Limb (tissue), 2 donors: Measurements from ENCODE around the gene LTB4R.
A peak's percentile ranks its signal among the peaks of the same experiment; 100 is the strongest.
"Not testable (repeated sequence)": the region's sequence is repeated elsewhere in the genome, so short reads cannot be mapped to it uniquely, and the experiment has no call there.

Experiments
- DNase-seq, 2 donors: peaks; one replicate each; pipeline ENCODE4 v3.0.0-alpha.2; 2016; ENCODE audit errors: extremely low spot score in 2 of 2

Gene LTB4R

DNA sequence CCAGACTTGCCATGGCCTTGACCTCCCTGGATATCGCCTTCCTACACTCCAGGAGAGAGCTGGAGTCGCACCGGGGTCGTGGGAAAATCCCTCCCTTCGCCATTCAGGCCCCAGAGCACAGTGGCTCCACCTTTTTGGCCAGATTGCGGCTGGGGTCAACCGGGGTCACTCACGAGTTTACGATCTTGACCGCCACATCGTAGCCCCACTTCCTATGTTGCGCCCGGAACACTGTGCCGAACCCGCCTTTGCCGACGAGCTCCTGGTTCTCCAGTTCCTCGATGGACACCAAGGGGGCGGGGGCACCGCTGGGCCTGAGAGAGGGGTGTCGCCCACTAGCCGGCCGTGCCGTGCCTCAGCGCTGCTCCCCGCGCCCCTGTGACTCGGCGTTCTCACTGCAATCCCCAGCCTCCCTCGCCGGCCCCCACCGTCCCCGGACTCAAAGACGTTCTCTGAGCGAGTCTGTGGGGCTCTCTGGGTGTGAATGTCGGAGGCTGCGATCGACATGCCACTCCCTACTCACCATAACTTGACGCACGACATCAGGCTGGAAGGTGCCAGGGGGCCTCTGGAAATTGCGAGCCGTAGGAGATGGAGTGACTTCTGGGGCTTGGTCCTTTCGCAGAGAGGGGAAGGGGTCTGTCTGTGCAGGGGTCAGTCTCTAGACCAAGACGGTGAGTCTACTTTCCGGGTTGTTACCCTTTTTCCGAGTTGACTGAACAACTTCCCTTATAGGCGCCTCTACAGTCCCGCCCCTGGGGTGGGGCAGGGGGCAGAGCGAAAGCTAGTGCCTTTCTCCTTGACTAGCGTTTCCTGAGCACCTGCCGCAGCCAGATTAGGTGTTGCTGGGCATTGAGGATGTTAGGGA lies 28.2 kb downstream of the LTB4R start, which contains the start of gene RIPK3:
RIPK3 (minus strand) TSS at position 708 of the 868 bp plus-strand sequence; CDS start at position 543, 165 bp downstream.
- no peak for DNase-seq

- DNase-seq: no peak
Observed at GRCh38 chr14:24340606-24341005, 29.3 kb downstream of the LTB4R start.

- DNase-seq: no peak
Observed at GRCh38 chr14:24342889-24343288, 31.6 kb downstream of the LTB4R start.

DNA sequence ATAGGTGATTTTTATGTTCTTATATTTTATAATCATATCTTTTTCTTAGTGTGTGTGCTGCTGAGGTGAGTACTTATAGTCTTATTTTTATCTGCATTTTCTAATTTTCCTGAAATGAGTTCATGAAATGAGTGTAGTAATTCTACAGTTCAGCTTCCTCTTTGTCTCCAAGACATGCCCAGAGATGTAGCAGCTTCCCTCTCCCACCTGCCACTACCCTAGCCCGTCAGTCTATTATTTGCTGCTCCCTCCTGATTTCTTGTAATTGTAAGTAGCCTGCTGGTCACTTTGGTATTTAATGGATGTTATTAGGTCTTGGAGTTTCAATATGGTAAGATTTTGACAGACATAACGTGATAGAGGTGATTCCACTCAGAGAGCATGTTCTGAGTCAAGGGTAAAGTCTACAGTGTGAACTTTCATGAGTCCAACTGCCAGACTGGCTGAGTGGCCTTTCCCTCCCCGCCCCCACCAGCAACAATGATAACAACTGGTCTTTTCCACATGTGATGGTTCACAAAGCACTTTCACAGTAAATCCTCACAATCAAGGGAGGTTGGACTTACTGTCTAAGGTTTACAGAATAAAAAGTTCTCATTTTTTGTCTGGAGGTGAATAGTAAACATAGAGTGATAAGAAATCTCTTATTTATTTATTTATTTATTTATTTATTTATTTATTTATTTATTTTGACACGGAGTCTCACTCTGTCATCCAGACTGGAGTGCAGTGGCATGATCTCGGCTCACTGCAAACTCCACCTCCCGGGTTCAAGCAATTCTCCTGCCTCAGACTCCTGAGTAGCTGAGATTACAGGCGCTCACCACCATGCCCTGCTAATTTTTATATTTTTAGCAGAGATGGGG lies 32.7 kb downstream of the LTB4R start:
- DNase-seq: no peak

- DNase-seq: no peak
Observed at GRCh38 chr14:24347134-24347533, 35.8 kb downstream of the LTB4R start.

DNA sequence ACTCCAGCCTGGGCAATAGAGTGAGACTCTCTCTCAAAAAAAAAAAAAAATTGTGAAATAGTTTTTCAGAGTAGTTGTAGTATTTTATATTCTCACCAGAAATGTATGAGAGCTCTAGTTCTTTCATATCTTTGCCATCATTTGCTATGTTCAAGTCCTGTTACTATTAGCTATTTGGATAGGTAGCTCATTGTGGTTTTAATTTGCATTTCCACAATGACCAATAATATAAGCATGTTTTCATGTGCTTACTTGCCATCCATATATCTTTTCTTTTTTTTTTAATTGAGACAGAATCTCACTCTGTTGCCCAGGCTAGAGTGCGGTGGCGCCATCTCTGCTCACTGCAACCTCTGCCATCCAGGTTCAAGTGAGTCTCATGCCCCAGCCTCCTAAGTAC lies 36.9 kb downstream of the LTB4R start:
- no peak for DNase-seq

GRCh38 chr14:24349742-24350141 lies 38.4 kb downstream of the LTB4R start:
- DNase-seq: no peak

DNA sequence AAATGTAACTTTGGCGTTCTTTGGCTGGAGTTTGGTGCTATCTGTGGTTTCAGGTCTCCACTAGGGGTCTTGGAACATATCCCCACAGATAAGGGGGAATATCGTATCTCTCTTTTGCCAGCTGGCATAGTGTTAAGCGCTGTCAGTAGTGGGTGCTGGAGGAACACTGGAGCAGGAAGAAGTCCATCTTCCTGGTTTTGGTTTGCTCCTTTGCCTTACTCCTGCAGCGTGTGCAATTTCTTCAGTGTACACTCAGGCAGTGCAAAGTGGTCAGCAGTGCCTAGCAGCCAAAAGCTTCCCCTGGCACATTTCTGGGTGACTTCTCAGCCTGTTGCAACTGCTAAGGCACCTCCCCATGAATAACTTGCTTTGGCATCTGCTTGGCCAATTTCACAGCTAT lies 40.2 kb downstream of the LTB4R start:
- DNase-seq: no peak

DNA sequence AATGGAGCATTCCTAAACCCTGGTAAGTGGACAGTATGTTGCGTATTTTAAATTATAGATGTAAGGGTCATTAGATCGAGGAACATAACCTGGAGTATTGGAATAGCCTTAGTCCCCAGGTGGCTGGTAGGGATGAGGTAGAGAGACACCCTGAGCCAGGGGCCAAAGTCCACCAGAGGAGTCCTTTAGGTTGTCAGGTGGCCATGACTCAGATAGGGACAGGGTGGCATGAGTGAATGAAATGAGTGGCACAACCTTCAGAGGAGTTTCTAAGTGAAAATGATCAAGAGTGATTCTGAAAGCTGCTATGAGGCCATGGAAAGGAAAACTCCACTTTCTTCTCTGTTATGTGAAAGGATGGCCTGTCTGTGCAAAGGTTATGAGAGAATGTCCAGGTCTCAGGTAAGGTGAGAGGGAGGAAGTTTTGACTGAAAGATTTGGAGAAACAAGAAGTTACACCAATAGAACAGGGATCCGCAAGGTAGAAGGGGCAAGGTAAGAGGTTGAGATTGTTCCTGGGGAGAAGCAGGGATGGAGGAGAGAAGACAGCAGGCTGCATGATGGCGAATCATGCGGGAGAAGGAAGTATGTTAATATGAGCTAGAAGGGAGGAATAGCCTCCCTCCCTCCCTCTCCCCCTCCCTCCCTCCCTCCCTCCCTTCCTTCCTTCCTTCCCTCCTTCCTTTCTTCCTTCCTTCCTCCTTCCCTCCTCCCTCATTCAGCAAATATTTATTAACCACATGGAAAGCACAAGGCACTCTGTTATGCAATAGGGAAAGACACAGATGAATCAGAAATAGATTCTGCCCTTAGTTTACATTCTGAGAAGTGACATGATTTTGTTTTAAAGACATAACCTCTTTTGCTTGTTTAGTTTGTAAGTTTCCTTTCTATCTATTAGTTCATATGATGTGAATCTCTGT lies 42.5 kb downstream of the LTB4R start:
- DNase-seq: no peak

DNA sequence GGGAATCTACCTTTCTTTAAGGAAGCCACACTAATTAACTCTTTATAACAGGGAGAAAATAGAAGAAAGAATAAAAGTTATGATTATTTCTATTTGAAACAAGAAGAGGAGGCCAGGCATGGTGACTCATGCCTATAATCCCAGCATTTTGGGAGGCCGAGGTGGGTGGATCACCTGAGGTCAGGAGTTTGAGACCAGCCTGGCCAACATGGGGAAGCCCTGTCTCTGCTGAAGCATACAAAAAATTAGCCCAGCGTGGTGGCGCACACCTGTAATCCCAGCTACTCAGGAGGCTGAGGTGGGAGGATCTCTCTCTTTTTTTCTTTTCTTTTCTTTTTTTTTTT lies 43.2 kb downstream of the LTB4R start:
- not testable (repeated sequence) for DNase-seq

- DNase-seq: no peak
Observed at GRCh38 chr14:24355009-24355408, 43.7 kb downstream of the LTB4R start.

GRCh38 chr14:24356208-24356607 lies 44.9 kb downstream of the LTB4R start:
- DNase-seq: no peak

- DNase-seq: no peak
Observed at GRCh38 chr14:24360281-24360680, 49.0 kb downstream of the LTB4R start.

DNA sequence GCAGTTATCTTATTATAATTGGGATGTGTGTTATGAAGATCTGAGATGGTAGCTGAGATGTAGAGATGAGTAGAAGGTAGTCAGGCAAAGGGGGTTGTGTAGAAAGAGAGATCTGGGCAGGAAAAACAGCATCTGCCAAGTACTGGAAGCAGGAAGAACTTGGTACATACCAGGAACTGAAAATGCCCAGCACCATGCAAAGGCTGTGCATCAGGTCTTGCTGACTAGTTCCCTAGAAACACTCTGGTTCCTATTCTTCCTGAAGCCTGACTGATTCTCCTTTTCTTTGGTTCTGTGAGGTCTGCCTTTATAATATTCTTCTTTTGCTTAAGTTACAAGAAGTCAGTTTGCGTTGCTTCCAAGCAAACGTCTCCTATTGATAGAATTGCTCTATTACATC lies 50.0 kb downstream of the LTB4R start:
- DNase-seq: no peak

GRCh38 chr14:24362241-24362960 lies 51.1 kb downstream of the LTB4R start:
- no peak for DNase-seq

DNA sequence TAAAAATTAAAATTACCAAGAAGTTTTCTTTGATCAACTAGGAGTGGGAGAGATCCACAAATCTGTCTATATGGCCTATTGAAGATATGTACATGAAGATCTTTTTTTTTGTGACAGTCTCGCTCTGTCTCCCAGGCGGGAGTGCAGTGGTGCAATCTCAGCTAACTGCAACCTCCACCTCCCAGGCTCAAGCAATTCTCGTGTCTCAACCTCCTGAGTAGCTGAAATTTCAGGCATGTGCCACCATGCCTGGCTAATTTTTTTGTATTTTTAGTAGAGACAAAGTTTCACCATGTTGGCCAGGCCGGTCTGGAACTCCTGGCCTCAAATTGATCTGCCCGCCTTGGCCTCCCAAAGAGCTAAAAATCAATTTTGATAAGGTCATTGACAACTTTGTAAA lies 52.1 kb downstream of the LTB4R start:
- DNase-seq: no peak

- DNase-seq: no peak
Observed at GRCh38 chr14:24364841-24365240, 53.5 kb downstream of the LTB4R start.

- DNase-seq: peak; percentile 84 to 89
Observed at GRCh38 chr14:24365600-24366412, 54.5 kb downstream of the LTB4R start.

- DNase-seq: no peak
Observed at GRCh38 chr14:24366413-24366720, 55.1 kb downstream of the LTB4R start.
